NCI-H82 treated with DMSO at 0.1 percent for 48 hours (cell line): ENCODE results near the gene NPC1.
"Not testable (repeated sequence)": the region's sequence is repeated elsewhere in the genome, so short reads cannot be mapped to it uniquely, and the experiment has no call there.

ENCODE experiments used
- DNase-seq: peaks from one replicate; lab custom pipeline; 2025; ENCODE audit not compliant: unreplicated experiment; lab: John Stamatoyannopoulos, UW

The NPC1 gene

DNA sequence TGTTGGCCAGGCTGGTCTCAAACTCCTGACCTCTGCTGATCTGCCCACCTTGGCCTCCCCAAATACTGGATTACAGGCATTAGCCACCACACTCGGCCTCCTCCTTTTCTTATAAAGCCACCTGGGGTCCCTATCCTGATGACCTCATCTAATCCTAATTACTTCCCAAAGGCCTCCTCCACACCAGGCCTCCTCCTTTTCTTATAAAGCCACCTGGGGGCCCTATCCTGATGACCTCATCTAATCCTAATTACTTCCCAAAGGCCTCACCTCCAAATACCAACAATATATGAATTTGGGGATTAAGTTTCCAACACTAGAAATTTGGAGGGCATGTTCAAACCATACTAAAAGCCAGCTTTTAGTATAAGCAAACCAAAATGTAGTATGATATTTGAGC is 92.7 kb downstream of the NPC1 start:
- DNase-seq = peak; percentile 40

DNA sequence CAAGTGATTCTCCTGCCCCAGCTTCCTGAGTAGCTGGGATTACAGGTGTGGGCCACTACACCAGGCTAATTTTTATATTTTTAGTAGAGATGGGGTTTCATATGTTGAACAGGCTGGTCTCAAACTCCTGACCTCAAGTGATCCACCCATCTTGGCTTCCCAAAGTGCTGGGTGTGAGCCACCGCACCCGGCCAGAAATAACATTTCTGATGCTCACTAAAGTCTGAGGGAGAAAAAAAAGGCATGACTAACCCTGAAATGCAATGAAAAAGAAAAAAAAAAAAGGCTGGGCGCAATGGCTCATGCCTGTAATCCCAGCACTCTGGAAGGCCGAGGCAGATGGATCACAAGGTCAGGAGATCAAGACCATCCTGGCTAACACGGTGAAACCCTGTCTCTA is 96.7 kb downstream of the NPC1 start:
- DNase-seq = not testable (repeated sequence)

DNA sequence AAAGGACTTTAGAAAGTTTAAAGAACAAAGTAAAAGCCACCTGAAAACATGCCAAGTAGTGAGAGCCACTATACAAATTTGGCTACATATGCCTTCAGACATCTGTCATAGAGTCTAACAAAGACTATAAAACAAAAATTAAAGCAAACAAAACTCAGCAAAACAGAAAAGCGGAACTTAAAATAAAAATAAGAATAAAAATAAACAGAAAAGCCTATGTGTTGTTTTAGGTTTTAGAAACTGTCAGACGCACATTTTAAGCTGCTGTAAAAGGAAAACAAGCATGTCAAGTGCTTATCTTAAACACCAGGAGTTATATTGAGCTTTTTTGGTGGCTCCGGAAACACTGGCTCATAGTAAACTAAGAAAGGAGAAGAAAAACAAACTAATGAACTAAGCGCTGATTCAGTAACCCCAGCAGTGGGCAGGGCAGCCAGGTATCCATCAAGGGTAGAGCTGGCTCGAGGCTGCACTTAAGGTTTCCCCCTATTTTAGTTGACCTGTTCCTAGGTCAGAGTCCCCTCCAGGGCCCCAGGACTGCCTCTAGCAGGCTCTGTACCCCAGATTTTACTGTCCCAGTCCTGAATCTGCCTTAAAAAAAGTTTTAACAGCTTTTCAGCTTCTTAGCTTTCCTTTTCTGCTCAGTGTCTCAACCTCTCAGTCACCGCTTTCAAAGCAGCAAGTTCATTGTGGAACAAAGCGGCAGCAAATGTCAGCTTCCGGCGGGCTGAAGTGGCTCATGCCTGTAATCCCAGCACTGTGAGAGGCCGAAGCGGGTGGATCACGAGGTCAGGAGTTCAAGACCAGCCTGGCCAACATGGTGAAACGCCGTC is 98.4 kb downstream of the NPC1 start:
- no peak for DNase-seq

DNA sequence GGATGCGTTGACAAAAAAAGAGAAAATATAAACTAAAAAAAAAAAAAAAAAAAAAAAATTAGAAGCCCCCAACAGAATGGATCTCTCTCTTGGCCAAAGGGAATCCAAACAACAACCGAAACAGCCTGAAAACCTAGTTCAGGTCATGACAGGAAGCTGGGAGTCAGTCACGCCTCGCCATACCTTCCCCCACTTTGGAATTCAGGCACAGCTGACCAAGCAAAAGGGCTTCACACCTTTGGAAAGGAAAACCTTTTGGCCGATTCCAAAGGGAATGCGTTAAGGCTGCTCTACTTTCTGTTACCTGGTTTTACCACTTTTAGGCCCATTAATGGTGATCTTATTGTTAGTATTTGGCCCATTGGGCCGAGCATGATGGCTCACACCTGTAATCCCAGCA is 100.9 kb downstream of the NPC1 start:
- no peak for DNase-seq

DNA sequence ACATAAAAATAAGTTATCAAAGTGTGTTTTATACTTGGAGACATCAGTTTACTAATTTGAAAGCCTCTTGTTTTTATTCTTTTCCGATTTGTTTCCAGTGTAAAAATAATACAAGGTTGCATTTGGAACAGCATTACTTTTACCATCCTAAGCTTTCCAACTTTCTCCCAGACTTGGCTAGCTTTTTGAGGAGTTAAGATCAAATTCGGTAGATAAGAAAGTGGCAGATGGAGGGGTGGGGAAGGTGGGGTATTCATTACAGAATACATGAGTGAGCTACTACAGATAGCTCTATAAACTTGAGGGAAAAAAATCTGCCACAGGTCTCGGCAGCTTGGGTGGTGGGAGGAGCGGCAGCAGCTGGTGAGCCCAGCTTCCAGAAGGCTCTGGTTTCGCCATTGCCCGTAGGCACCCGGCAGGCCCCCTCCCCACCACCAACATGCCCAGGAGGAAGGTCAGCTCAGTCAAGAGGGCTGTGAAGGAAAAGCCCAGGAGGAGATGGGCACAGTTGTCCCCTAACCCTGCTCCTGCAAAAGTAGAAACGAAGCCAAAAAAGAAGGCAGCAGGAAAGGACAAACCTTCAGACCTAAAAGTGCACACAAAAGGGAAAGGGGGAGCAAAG is 101.6 kb downstream of the NPC1 start:
- DNase-seq = no peak
